Right hindlimb (tissue), 1 donor: ENCODE results near the gene ZBTB7A.

Source experiments
- DNase-seq: peaks from one replicate; pipeline ENCODE4 v3.0.0-alpha.2; 2018

Gene ZBTB7A

GRCh38 chr19:4093643-4094175 is 27.0 kb upstream of the ZBTB7A start:
- DNase-seq = no peak

GRCh38 chr19:4090356-4091220 is 23.9 kb upstream of the ZBTB7A start:
- no peak for DNase-seq

- no peak for DNase-seq
Measured at GRCh38 chr19:4089946-4090345, 23.2 kb upstream of the ZBTB7A start.

GRCh38 chr19:4089400-4089908 is 22.8 kb upstream of the ZBTB7A start:
- DNase-seq = no peak

- DNase-seq = no peak
Measured at GRCh38 chr19:4088975-4089374, 22.3 kb upstream of the ZBTB7A start.

- DNase-seq = no peak
Measured at GRCh38 chr19:4087787-4088679, 21.3 kb upstream of the ZBTB7A start.

- no peak for DNase-seq
Measured at GRCh38 chr19:4086411-4086867, 19.7 kb upstream of the ZBTB7A start.

GRCh38 chr19:4084547-4084877 is 17.8 kb upstream of the ZBTB7A start:
- peak; percentile 18 for DNase-seq

- peak; percentile 76 for DNase-seq
Measured at GRCh38 chr19:4083677-4084546, 17.2 kb upstream of the ZBTB7A start.

GRCh38 chr19:4082172-4082571 is 15.5 kb upstream of the ZBTB7A start:
- DNase-seq = no peak

GRCh38 chr19:4081441-4082129 is 14.9 kb upstream of the ZBTB7A start:
- DNase-seq = peak; percentile 20

GRCh38 chr19:4080473-4080872 is 13.8 kb upstream of the ZBTB7A start:
- no peak for DNase-seq

GRCh38 chr19:4077800-4078684 is 11.3 kb upstream of the ZBTB7A start:
- DNase-seq = peak; percentile 81

GRCh38 chr19:4077007-4077374 is 10.3 kb upstream of the ZBTB7A start:
- DNase-seq = peak; percentile 14

GRCh38 chr19:4075373-4075772 is 8.7 kb upstream of the ZBTB7A start:
- no peak for DNase-seq

GRCh38 chr19:4071610-4072009 is 4.9 kb upstream of the ZBTB7A start:
- DNase-seq = no peak

- no peak for DNase-seq
Measured at GRCh38 chr19:4069331-4069959, 2.7 kb upstream of the ZBTB7A start.

GRCh38 chr19:4068047-4068966 is 1.6 kb upstream of the ZBTB7A start:
- DNase-seq = no peak
